DOHH2 (cell line): ENCODE measurements around the gene CCR2.

Experiments
- H3F3A ChIP-seq: fragments of 200-600 bp; sonication (generic), shearing (Covaris generic); 2 replicates; pipeline ENCODE4 v1.6.0; 2016; ENCODE audit warnings: antibody characterized with exemption, mild to moderate bottlenecking; ENCODE audit not compliant: control insufficient read depth, insufficient read depth
- H3K27ac ChIP-seq: fragments of 200-600 bp; sonication (generic); 2 replicates; pipeline ENCODE4 v1.5.1; 2014; ENCODE audit warnings: low read depth, mild to moderate bottlenecking, low read length, moderate library complexity
- H3K27me3 ChIP-seq: fragments of 200-600 bp; sonication (generic); 2 replicates; pipeline ENCODE4 v1.6.1; 2014; ENCODE audit warnings: mild to moderate bottlenecking, low read length, mixed read lengths; ENCODE audit not compliant: control insufficient read depth
- H3K36me3 ChIP-seq: fragments of 200-600 bp; sonication (generic); 2 replicates; pipeline ENCODE4 v1.6.1; 2014; ENCODE audit warnings: mild to moderate bottlenecking, low read length, moderate library complexity, mixed read lengths; ENCODE audit not compliant: control insufficient read depth
- H3K4me1 ChIP-seq: fragments of 200-600 bp; sonication (generic); 2 replicates; pipeline ENCODE4 v1.6.1; 2014; ENCODE audit warnings: mild to moderate bottlenecking, low read length, mixed read lengths; ENCODE audit not compliant: control insufficient read depth
- H3K4me2 ChIP-seq: fragments of 200-600 bp; sonication (generic); 2 replicates; pipeline ENCODE4 v1.6.0; 2014; ENCODE audit warnings: mild to moderate bottlenecking, low read length, moderate library complexity
- H3K4me3 ChIP-seq: fragments of 200-600 bp; sonication (generic); 2 replicates; pipeline ENCODE4 v1.5.1; 2014; ENCODE audit warnings: mild to moderate bottlenecking, low read length, mixed read lengths
- H3K79me2 ChIP-seq: fragments of 200-600 bp; sonication (generic); 2 replicates; pipeline ENCODE4 v1.6.1; 2014; ENCODE audit warnings: mild to moderate bottlenecking, low read length, mixed read lengths; ENCODE audit not compliant: control insufficient read depth
- H3K9me2 ChIP-seq: fragments of 200-600 bp; sonication (generic); replicated peaks from 2 replicates; pipeline ENCODE4 v1.6.1; 2014; ENCODE audit warnings: mild to moderate bottlenecking, low read length, mixed read lengths; ENCODE audit not compliant: control insufficient read depth
- H3K9me3 ChIP-seq: fragments of 200-600 bp; sonication (generic); 2 replicates; pipeline ENCODE4 v1.6.1; 2014; ENCODE audit warnings: antibody characterized with exemption, low read length, mixed read lengths; ENCODE audit not compliant: control insufficient read depth, insufficient read depth
- H4K20me1 ChIP-seq: fragments of 200-600 bp; sonication (generic); 2 replicates; pipeline ENCODE4 v1.6.0; 2014; ENCODE audit warnings: low read depth, mild to moderate bottlenecking, antibody characterized with exemption, low read length, moderate library complexity; ENCODE audit not compliant: control insufficient read depth, insufficient read depth
- CTCF ChIP-seq: fragments of 200-600 bp; sonication (generic); IDR thresholded peaks from one replicate; pipeline ENCODE4 v1.5.1; 2014; ENCODE audit warnings: antibody characterized with exemption, mild to moderate bottlenecking, low read depth, low read length; ENCODE audit not compliant: poor library complexity, severe bottlenecking
- EZH2phosphoT487 ChIP-seq: fragments of 200-600 bp; sonication (generic); IDR thresholded peaks from 2 replicates; pipeline ENCODE4 v1.6.1; 2017; ENCODE audit warnings: borderline replicate concordance, mild to moderate bottlenecking, antibody characterized with exemption, low read length, moderate library complexity, mixed read lengths

Gene CCR2

GRCh38 chr3:46338840-46339239 is 15.1 kb upstream of the CCR2 start:
- Histone ChIP-seq H3K36me3 (no peaks in the 10 kb centered on the region), H3K4me2 (no peak overlapping the region), H3K4me1 (no peaks in the 10 kb centered on the region), H3K79me2 (no peaks in the 10 kb centered on the region), H3K9me3 (peaks cover 22% of the 10 kb centered on the region; the same call in 1 of the 2 replicates), H3K27me3 (peaks cover 11% of the 10 kb centered on the region; the same call in 1 of the 2 replicates), H3K9me2 (no peaks in the 10 kb centered on the region), H3K27ac (no peak overlapping the region), H3K4me3 (no peak overlapping the region), H4K20me1 (no peaks in the 10 kb centered on the region), H3F3A (no peaks in the 10 kb centered on the region)
- TF ChIP-seq CTCF (no peak), EZH2phosphoT487 (no peak)

- H4K20me1 ChIP-seq = no peaks in the 10 kb centered on the region
- H3K79me2 ChIP-seq = no peaks in the 10 kb centered on the region
- H3K9me2 ChIP-seq = no peaks in the 10 kb centered on the region
- H3K4me2 ChIP-seq = no peak overlapping the region
- H3K9me3 ChIP-seq = peaks cover 4% of the 10 kb centered on the region
- TF ChIP-seq EZH2phosphoT487 = no peak
- no peak for TF ChIP-seq CTCF
- peaks cover under 1% of the 10 kb centered on the region; the same call in 1 of the 2 replicates for H3K27me3 ChIP-seq
- H3K4me1 ChIP-seq = no peaks in the 10 kb centered on the region
- no peaks in the 10 kb centered on the region for H3F3A ChIP-seq
- H3K36me3 ChIP-seq = no peaks in the 10 kb centered on the region
- H3K4me3 ChIP-seq = no peak overlapping the region
- no peak overlapping the region for H3K27ac ChIP-seq
Measured at GRCh38 chr3:46344476-46344875, 9.4 kb upstream of the CCR2 start.

- Histone ChIP-seq H4K20me1 (0 out of 2 replicates have a peak, but pooled peaks cover 3% of the 10 kb centered on the region), H3F3A (no peaks in the 10 kb centered on the region), H3K4me1 (peaks cover 4% of the 10 kb centered on the region; the same call in 1 of the 2 replicates), H3K4me3 (no peak overlapping the region), H3K4me2 (no peak overlapping the region), H3K79me2 (no peaks in the 10 kb centered on the region), H3K9me2 (no peaks in the 10 kb centered on the region), H3K27ac (no peak overlapping the region), H3K36me3 (no peaks in the 10 kb centered on the region), H3K27me3 (peaks cover 32% of the 10 kb centered on the region), H3K9me3 (no peaks in the 10 kb centered on the region; the same call in 1 of the 2 replicates)
- TF ChIP-seq EZH2phosphoT487 (no peak), CTCF (no peak)
Measured at GRCh38 chr3:46348823-46349482, 5.0 kb upstream of the CCR2 start.
